ENCODE data around the gene RELB. TPM values are rescaled to one million over a fixed set of nuclear protein-coding genes. Genes with fewer than 3 reads are reported as not detected.

RELB gene
- total and polyA plus RNA-seq, 9 of the 15 experiments (the other 6 are each of a cell fraction or from before 2014, with no cell fraction given): 0.15 to 1.1 (median 0.28) TPM; not detected in 2

DNA sequence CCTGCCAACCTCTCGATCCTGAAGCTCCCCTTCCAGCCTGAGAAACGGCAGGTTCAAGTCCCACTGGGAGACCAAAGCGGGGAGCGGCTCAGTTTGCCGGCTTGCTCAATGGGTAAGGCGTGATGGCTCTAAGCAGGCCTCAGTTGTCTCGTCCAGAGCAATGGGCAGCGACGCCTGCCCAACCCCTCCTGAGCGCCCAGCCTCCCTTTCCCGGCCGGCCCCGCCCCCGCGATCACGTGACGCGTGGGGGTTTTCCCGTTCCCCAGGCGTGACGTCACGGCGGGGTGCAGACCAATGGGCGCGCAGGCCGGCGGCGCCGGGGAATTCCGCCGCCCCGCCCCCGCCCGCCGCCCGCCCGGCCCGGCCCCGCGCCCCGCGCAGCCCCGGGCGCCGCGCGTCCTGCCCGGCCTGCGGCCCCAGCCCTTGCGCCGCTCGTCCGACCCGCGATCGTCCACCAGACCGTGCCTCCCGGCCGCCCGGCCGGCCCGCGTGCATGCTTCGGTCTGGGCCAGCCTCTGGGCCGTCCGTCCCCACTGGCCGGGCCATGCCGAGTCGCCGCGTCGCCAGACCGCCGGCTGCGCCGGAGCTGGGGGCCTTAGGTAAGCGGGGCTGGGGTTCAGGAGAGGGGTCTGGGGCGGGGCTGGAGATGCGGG is at the start of gene RELB (continued):
- TF ChIP-seq, protein P1, sequence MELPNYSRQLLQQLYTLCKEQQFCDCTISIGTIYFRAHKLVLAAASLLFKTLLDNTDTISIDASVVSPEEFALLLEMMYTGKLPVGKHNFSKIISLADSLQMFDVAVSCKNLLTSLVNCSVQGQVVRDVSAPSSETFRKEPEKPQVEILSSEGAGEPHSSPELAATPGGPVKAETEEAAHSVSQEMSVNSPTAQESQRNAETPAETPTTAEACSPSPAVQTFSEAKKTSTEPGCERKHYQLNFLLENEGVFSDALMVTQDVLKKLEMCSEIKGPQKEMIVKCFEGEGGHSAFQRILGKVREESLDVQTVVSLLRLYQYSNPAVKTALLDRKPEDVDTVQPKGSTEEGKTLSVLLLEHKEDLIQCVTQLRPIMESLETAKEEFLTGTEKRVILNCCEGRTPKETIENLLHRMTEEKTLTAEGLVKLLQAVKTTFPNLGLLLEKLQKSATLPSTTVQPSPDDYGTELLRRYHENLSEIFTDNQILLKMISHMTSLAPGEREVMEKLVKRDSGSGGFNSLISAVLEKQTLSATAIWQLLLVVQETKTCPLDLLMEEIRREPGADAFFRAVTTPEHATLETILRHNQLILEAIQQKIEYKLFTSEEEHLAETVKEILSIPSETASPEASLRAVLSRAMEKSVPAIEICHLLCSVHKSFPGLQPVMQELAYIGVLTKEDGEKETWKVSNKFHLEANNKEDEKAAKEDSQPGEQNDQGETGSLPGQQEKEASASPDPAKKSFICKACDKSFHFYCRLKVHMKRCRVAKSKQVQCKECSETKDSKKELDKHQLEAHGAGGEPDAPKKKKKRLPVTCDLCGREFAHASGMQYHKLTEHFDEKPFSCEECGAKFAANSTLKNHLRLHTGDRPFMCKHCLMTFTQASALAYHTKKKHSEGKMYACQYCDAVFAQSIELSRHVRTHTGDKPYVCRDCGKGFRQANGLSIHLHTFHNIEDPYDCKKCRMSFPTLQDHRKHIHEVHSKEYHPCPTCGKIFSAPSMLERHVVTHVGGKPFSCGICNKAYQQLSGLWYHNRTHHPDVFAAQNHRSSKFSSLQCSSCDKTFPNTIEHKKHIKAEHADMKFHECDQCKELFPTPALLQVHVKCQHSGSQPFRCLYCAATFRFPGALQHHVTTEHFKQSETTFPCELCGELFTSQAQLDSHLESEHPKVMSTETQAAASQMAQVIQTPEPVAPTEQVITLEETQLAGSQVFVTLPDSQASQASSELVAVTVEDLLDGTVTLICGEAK (IDR thresholded peaks at IDR 0.05): no peak
- TF ChIP-seq, protein P1 (CRISPR knock-in tag; IDR thresholded peaks at IDR 0.05): no peak
- TF ChIP-seq ZNF408 (CRISPR knock-in tag; IDR thresholded peaks at IDR 0.05; ENCODE audit: low read depth) (no peak), ZNF695 (CRISPR knock-in tag; IDR thresholded peaks at IDR 0.05) (no peak), C11orf30 (IDR thresholded peaks at IDR 0.05; ENCODE audit: low read depth) (no peak), ZNF778 (CRISPR knock-in tag; IDR thresholded peaks at IDR 0.05) (no peak), ZNF324 (CRISPR knock-in tag; IDR thresholded peaks at IDR 0.05) (no peak), POLR2G (IDR thresholded peaks at IDR 0.05; ENCODE audit: low read depth, low read length) (0 out of 2 replicates have a peak, but pooled peaks have one; percentile 42), WHSC1 (IDR thresholded peaks at IDR 0.05; ENCODE audit: low read length) (no peak)
- TF ChIP-seq, protein P2, sequence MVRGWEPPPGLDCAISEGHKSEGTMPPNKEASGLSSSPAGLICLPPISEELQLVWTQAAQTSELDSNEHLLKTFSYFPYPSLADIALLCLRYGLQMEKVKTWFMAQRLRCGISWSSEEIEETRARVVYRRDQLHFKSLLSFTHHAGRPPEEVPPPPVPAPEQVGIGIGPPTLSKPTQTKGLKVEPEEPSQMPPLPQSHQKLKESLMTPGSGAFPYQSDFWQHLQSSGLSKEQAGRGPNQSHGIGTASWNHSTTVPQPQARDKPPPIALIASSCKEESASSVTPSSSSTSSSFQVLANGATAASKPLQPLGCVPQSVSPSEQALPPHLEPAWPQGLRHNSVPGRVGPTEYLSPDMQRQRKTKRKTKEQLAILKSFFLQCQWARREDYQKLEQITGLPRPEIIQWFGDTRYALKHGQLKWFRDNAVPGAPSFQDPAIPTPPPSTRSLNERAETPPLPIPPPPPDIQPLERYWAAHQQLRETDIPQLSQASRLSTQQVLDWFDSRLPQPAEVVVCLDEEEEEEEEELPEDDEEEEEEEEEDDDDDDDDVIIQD (CRISPR knock-in tag; IDR thresholded peaks at IDR 0.05): no peak

Measured in K562 (cell line).